GM12878 (cell line): ENCODE measurements around the gene CNOT3. TPM values are rescaled to one million over a fixed set of nuclear protein-coding genes. Genes with fewer than 3 reads are reported as not detected.

Source experiments
- ATAC-seq: fragments of 200-7000 bp; cut with Tn5 transposase; 3 replicates; pipeline ENCODE4 v1.9.1; 2020; ENCODE audit warnings: mild to moderate bottlenecking, moderate library complexity
- BruUV-seq: library from RNA; stranded (reverse); fragments of 400-500 nt; replicated peaks from 2 replicates; lab custom pipeline; 2021; lab: Mats Ljungman, UMichigan
- CTCF ChIA-PET: fragments of 300-600 bp; sonication (Branson Sonifier 250); formaldehyde crosslinking; extraction: SDS; loops from one replicate; lab custom pipeline; 2021; ENCODE audit warnings: inconsistent platforms; lab: Yijun Ruan, JAX
- POLR2A ChIA-PET: fragments of 350-600 bp; formaldehyde crosslinking; extraction: SDS; loops from one replicate; lab custom pipeline; 2021; ENCODE audit warnings: inconsistent platforms; lab: Charles Lee
- RAD21 ChIA-PET: fragments of 300-600 bp; sonication (Branson Sonifier 250); formaldehyde crosslinking; loops from one replicate; lab custom pipeline; 2023; ENCODE audit warnings: antibody characterized with exemption; ENCODE audit not compliant: unreplicated experiment; lab: Charles Lee
- SMC1A ChIA-PET: fragments of 300-600 bp; sonication (Branson Sonifier 250); formaldehyde crosslinking; loops from one replicate; lab custom pipeline; 2023; ENCODE audit not compliant: unreplicated experiment, uncharacterized antibody; lab: Charles Lee
- DNase-seq: peaks from one replicate; pipeline ENCODE4 v3.0.0-alpha.2; 2011; ENCODE audit warnings: low read depth, low spot score
- FAIRE-seq: peaks from 3 replicates; lab custom pipeline; 2011; peaks lifted over from hg19 to GRCh38; lab: Jason Lieb, UNC
- H2AFZ ChIP-seq: 2 replicates; pipeline ENCODE4 v1.6.0; 2011; ENCODE audit warnings: low read depth, low read length, control low read depth; ENCODE audit not compliant: control insufficient read depth
- H3K27ac ChIP-seq: 2 replicates; pipeline ENCODE4 v1.5.1; 2011; ENCODE audit warnings: control low read depth; ENCODE audit not compliant: control insufficient read depth, insufficient read depth
- H3K27me3 ChIP-seq, 2 experiments: replicated peaks in 1 of 2; 2 replicates each; pipeline versions ENCODE4 v1.6.0 to v1.6.1; 2011; ENCODE audit warnings: low read length in 1 of 2; ENCODE audit not compliant: control insufficient read depth in 2 of 2, insufficient read depth in 2 of 2
- H3K36me3 ChIP-seq, 2 experiments: 2 replicates each; pipeline ENCODE4 v1.5.1; 2011; ENCODE audit warnings: low read length in 1 of 2; ENCODE audit not compliant: control insufficient read depth in 2 of 2, insufficient read depth in 2 of 2
- H3K4me1 ChIP-seq: 2 replicates; pipeline ENCODE4 v1.6.1; 2011; ENCODE audit warnings: mild to moderate bottlenecking, low read length, moderate library complexity, mixed read lengths; ENCODE audit not compliant: control insufficient read depth, insufficient read depth
- H3K4me2 ChIP-seq: 2 replicates; pipeline ENCODE4 v1.6.0; 2011; ENCODE audit warnings: control low read depth; ENCODE audit not compliant: control insufficient read depth, insufficient read depth
- H3K4me3 ChIP-seq: fragments of 200-600 bp; sonication (generic); 2 replicates; pipeline ENCODE4 v1.5.1; 2016
- H3K79me2 ChIP-seq: 2 replicates; pipeline ENCODE4 v1.6.0; 2011; ENCODE audit warnings: low read length; ENCODE audit not compliant: control insufficient read depth, insufficient read depth
- H3K9ac ChIP-seq: 2 replicates; pipeline ENCODE4 v1.8.0; 2011; ENCODE audit warnings: low read length, control low read depth, mixed read lengths; ENCODE audit not compliant: control insufficient read depth, insufficient read depth
- H3K9me3 ChIP-seq: replicated peaks from 3 replicates; pipeline ENCODE4 v1.5.1; 2011; ENCODE audit warnings: mild to moderate bottlenecking, low read length; ENCODE audit not compliant: control insufficient read depth, insufficient read depth
- H4K20me1 ChIP-seq: 2 replicates; pipeline ENCODE4 v1.6.0; 2011; ENCODE audit not compliant: control insufficient read depth, insufficient read depth
- E2F4 ChIP-seq: IDR thresholded peaks from 2 replicates; pipeline ENCODE4 v1.6.1; 2012; ENCODE audit warnings: low read depth, low read length, improper control_type of control experiment
- JUND ChIP-seq: IDR thresholded peaks from 2 replicates; pipeline ENCODE4 v1.6.1; 2012; ENCODE audit warnings: low read depth, mild to moderate bottlenecking, low read length, improper control_type of control experiment, moderate library complexity
- MTA3 ChIP-seq: IDR thresholded peaks from 2 replicates; pipeline ENCODE4 v1.6.1; 2012; ENCODE audit warnings: low read length, inconsistent platforms, borderline replicate concordance
- TCF12 ChIP-seq: IDR thresholded peaks from 2 replicates; pipeline ENCODE4 v1.6.1; 2011; ENCODE audit warnings: low read depth, mild to moderate bottlenecking, low read length
- ZNF274 ChIP-seq: IDR thresholded peaks from one replicate; pipeline ENCODE4 v1.8.0; 2011; ENCODE audit not compliant: insufficient read length, insufficient read depth
- WGBS: methylation state at CpG from one replicate; pipeline ENCODE4 v1.1.6; 2016; ENCODE audit warnings: low lambda C conversion rate; ENCODE audit not compliant: insufficient replicate concordance, insufficient coverage; ENCODE audit errors: missing lambda C conversion rate; 5-methylcytosine and 5-hydroxymethylcytosine counted together
- in situ Hi-C: fragments of 300-500 bp; cut with MboI; formaldehyde crosslinking; loops from 9 replicates; pipeline ENCODE4 v1.14.3; 2018; ENCODE audit warnings: mixed read lengths
- intact Hi-C: fragments of 100-400 bp; cut with micrococcal nuclease; formaldehyde crosslinking; loops from one replicate; pipeline ENCODE4 v1.14.2; 2022; ENCODE audit not compliant: unreplicated experiment
- polyA plus RNA-seq, 11 experiments: library from polyadenylated mRNA; depleted of rRNA in 4 of 11; unstranded in 6 of 11; stranded (reverse) in 5 of 11; fragments of >200 nt; fragmentation: Nextera tagmentation in 4 of 11; fragmentation: Illumina TruSeq in 1 of 11; extraction: Ambion mirVana in 4 of 11; extraction: Trizol in 1 of 11; gene quantifications; 1 replicate in 1 of 11; 2 replicates in 10 of 11; pipeline versions ENCODE4 v1.2.1 to v1.2.3, GENCODE V29; 2011 to 2016; ENCODE audit warnings: inconsistent platforms in 2 of 11, missing spikeins in 2 of 11, low read depth in 1 of 11
- total RNA-seq, 4 experiments: library from RNA; depleted of rRNA in 3 of 4; stranded (reverse); fragments of >200 nt in 3 of 4; fragmentation: Illumina TruSeq in 1 of 4; extraction: Trizol in 1 of 4; gene quantifications; 2 replicates each; pipeline versions ENCODE4 v1.2.1 to v1.2.3, GENCODE V29; 2013 to 2021
- TF ChIP-seq, protein P1 (sequence below): IDR thresholded peaks from 2 replicates; pipeline ENCODE4 v1.6.1; 2011; ENCODE audit warnings: low read depth, low read length, improper control_type of control experiment, borderline replicate concordance

CNOT3 gene
- total and polyA plus RNA-seq, 10 of the 15 experiments (the other 5 are each of a cell fraction or from before 2014, with no cell fraction given) = 0.14 to 45.1 (median 14.0) TPM

GRCh38 chr19:54173359-54173699 is 35.8 kb downstream of the CNOT3 start:
- ChIA-PET RAD21 (no interaction called here), SMC1A (interaction anchor here (1.3 kb wide), 1 partner anchor 217 kb away, joined by 4 read pairs; no protein-coding TSS in a partner anchor), POLR2A (no interaction called here), CTCF (interaction anchor here (1.0 to 1.4 kb wide), 3 partner anchors 16 to 65 kb away, joined by 3 to 5 read pairs (median 4); partner anchors contain the start of genes CNOT3 and MBOAT7)
- H3K9ac ChIP-seq = no peak overlapping the region
- no peak overlapping the region for H2AFZ ChIP-seq
- no peak overlapping the region for H3K27ac ChIP-seq
- no peaks in the 10 kb centered on the region for H4K20me1 ChIP-seq
- H3K79me2 ChIP-seq = no peaks in the 10 kb centered on the region
- H3K4me1 ChIP-seq = no peaks in the 10 kb centered on the region
- in situ Hi-C loops (no loop called here), intact Hi-C loops (no loop called here)
- TF ChIP-seq JUND (no peak), TCF12 (no peak), ZNF274 (no peak), MTA3 (no peak), E2F4 (no peak)
- TF ChIP-seq, protein P1, sequence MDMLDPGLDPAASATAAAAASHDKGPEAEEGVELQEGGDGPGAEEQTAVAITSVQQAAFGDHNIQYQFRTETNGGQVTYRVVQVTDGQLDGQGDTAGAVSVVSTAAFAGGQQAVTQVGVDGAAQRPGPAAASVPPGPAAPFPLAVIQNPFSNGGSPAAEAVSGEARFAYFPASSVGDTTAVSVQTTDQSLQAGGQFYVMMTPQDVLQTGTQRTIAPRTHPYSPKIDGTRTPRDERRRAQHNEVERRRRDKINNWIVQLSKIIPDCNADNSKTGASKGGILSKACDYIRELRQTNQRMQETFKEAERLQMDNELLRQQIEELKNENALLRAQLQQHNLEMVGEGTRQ = no peak
- no peaks in the 10 kb centered on the region for H3K36me3 ChIP-seq
- no peaks in the 10 kb centered on the region for H3K27me3 ChIP-seq
- no peak for FAIRE-seq
- no peak for DNase-seq
- no peak overlapping the region for H3K4me2 ChIP-seq
- H3K4me3 ChIP-seq = no peak overlapping the region
- ATAC-seq = no peak
- BruUV-seq = no TSS peak
- 50% methylated on average over 13 of the region's 15 CpGs for WGBS
- H3K9me3 ChIP-seq = no peaks in the 10 kb centered on the region
